Measurements from ENCODE around the gene DENND6A. TPM values are rescaled to one million over a fixed set of nuclear protein-coding genes. Genes with fewer than 3 reads are reported as not detected.
A peak's percentile ranks its signal among the peaks of the same experiment; 100 is the strongest.

The DENND6A gene
- total and polyA plus RNA-seq, 2 of the 13 experiments (the other 11 are each of a cell fraction or from before 2014, with no cell fraction given): 9.4 to 11.1 TPM

- TF ChIP-seq ZKSCAN1 (IDR thresholded peaks at IDR 0.05; ENCODE audit: low read length) (no peak), EED (CRISPR knock-in tag; IDR thresholded peaks at IDR 0.05) (peak; percentile 96), MIER3 (CRISPR knock-in tag; IDR thresholded peaks at IDR 0.05; ENCODE audit: borderline replicate concordance) (peak; percentile 32), RERE (CRISPR knock-in tag; IDR thresholded peaks at IDR 0.05; ENCODE audit: low read depth) (peak; percentile 30; the same call in 1 of the 2 replicates), ZBTB20 (CRISPR knock-in tag; IDR thresholded peaks at IDR 0.05; ENCODE audit: borderline replicate concordance, low read depth) (no peak), SNAPC4 (CRISPR knock-in tag; IDR thresholded peaks at IDR 0.05) (no peak), EP300 (IDR thresholded peaks at IDR 0.05; ENCODE audit: low read depth in 2 of 2, low read length in 2 of 2) (no peak), EP300 (CRISPR knock-in tag; IDR thresholded peaks at IDR 0.05; ENCODE audit: borderline replicate concordance) (no peak; the same call in 1 of the 2 replicates), ATF3 (CRISPR knock-in tag; IDR thresholded peaks at IDR 0.05) (no peak; the same call in 1 of the 2 replicates), JDP2 (CRISPR knock-in tag; IDR thresholded peaks at IDR 0.05; ENCODE audit: borderline replicate concordance) (0 out of 2 replicates have a peak, but pooled peaks have one; percentile 59), ARHGAP35 (CRISPR knock-in tag; IDR thresholded peaks at IDR 0.05; ENCODE audit: borderline replicate concordance) (peak; percentile 88), NCOA5 (CRISPR knock-in tag; IDR thresholded peaks at IDR 0.05) (no peak), CBX5 (CRISPR knock-in tag; IDR thresholded peaks at IDR 0.05; ENCODE audit: borderline replicate concordance) (no peak), NFIC (IDR thresholded peaks at IDR 0.05; ENCODE audit: low read length) (peak; percentile 13; the same call in 1 of the 2 replicates), THRA (CRISPR knock-in tag; IDR thresholded peaks at IDR 0.05; ENCODE audit: borderline replicate concordance) (peak; percentile 10), ZNF580 (CRISPR knock-in tag; IDR thresholded peaks at IDR 0.05; ENCODE audit: borderline replicate concordance, low read depth) (peak; percentile 41; the same call in 1 of the 2 replicates)
Observed at GRCh38 chr3:57692396-57693147, at the start of gene DENND6A (continued).
